ENCODE results near the gene DIS3L2. TPM values are rescaled to one million over a fixed set of nuclear protein-coding genes. Genes with fewer than 3 reads are reported as not detected.
"Not testable (repeated sequence)": the region's sequence is repeated elsewhere in the genome, so short reads cannot be mapped to it uniquely, and the experiment has no call there.

Gene DIS3L2
- total RNA-seq, 1 donor from 2014 or later, result 25.2 TPM

- Histone ChIP-seq H3K4me3 (ENCODE audit: low read depth, low read length) (no peak overlapping the region), H3K36me3 (ENCODE audit: control insufficient read depth, insufficient read depth, low read length) (no peaks in the 10 kb centered on the region), H3K27me3 (ENCODE audit: control insufficient read depth, insufficient read depth, low read length) (no peaks in the 10 kb centered on the region)
- DNase-seq (ENCODE audit: low read depth), result no peak
- TF ChIP-seq CTCF (IDR thresholded peaks at IDR 0.05; ENCODE audit: insufficient read depth, low read length, poor library complexity, severe bottlenecking), result no peak
These were observed 360.5 kb downstream of the DIS3L2 start for GRCh38 chr2:232321817-232322559.

- no peaks in the 10 kb centered on the region for H3K27me3 ChIP-seq (ENCODE audit: control insufficient read depth, insufficient read depth, low read length)
- H3K4me3 ChIP-seq (ENCODE audit: low read depth, low read length), result no peak overlapping the region
- no peak for TF ChIP-seq CTCF (IDR thresholded peaks at IDR 0.05; ENCODE audit: insufficient read depth, low read length, poor library complexity, severe bottlenecking)
- no peaks in the 10 kb centered on the region for H3K36me3 ChIP-seq (ENCODE audit: control insufficient read depth, insufficient read depth, low read length)
- no peak for DNase-seq (ENCODE audit: low read depth)
These were observed 361.2 kb downstream of the DIS3L2 start for GRCh38 chr2:232322560-232323327.

- DNase-seq (ENCODE audit: low read depth), result no peak
- no peak for TF ChIP-seq CTCF (IDR thresholded peaks at IDR 0.05; ENCODE audit: insufficient read depth, low read length, poor library complexity, severe bottlenecking)
- no peaks in the 10 kb centered on the region for H3K27me3 ChIP-seq (ENCODE audit: control insufficient read depth, insufficient read depth, low read length)
- no peaks in the 10 kb centered on the region for H3K36me3 ChIP-seq (ENCODE audit: control insufficient read depth, insufficient read depth, low read length)
- no peak overlapping the region for H3K4me3 ChIP-seq (ENCODE audit: low read depth, low read length)
These were observed 361.8 kb downstream of the DIS3L2 start for GRCh38 chr2:232323328-232323650.

- H3K36me3 ChIP-seq (ENCODE audit: control insufficient read depth, insufficient read depth, low read length); H3K27me3 ChIP-seq (ENCODE audit: control insufficient read depth, insufficient read depth, low read length); DNase-seq (ENCODE audit: low read depth); H3K4me3 ChIP-seq (ENCODE audit: low read depth, low read length): not testable (repeated sequence)
These were observed 362.5 kb downstream of the DIS3L2 start for GRCh38 chr2:232323967-232324366.

GRCh38 chr2:232324778-232325177, 363.3 kb downstream of the DIS3L2 start:
- no peak for TF ChIP-seq CTCF (IDR thresholded peaks at IDR 0.05; ENCODE audit: insufficient read depth, low read length, poor library complexity, severe bottlenecking)
- no peak for DNase-seq (ENCODE audit: low read depth)

GRCh38 chr2:232325324-232326273, 364.1 kb downstream of the DIS3L2 start:
- H3K36me3 ChIP-seq (ENCODE audit: control insufficient read depth, insufficient read depth, low read length), result no peaks in the 10 kb centered on the region
- H3K27me3 ChIP-seq (ENCODE audit: control insufficient read depth, insufficient read depth, low read length), result no peaks in the 10 kb centered on the region

More at GRCh38 chr2:232324778-232325177, 363.3 kb downstream of the DIS3L2 start:
- H3K36me3 ChIP-seq (ENCODE audit: control insufficient read depth, insufficient read depth, low read length), result no peaks in the 10 kb centered on the region
- no peaks in the 10 kb centered on the region for H3K27me3 ChIP-seq (ENCODE audit: control insufficient read depth, insufficient read depth, low read length)
- H3K4me3 ChIP-seq (ENCODE audit: low read depth, low read length), result no peak overlapping the region

More at GRCh38 chr2:232325324-232326273, 364.1 kb downstream of the DIS3L2 start:
- peak; percentile 31 for TF ChIP-seq CTCF (IDR thresholded peaks at IDR 0.05; ENCODE audit: insufficient read depth, low read length, poor library complexity, severe bottlenecking)
- DNase-seq (ENCODE audit: low read depth), result no peak
- no peak overlapping the region for H3K4me3 ChIP-seq (ENCODE audit: low read depth, low read length)

Measured in kidney epithelial cell (primary cell).